Hematopoietic multipotent progenitor cell treated with erythropoietin and hydrocortisone succinate and interleukin-3 and kit ligand, for 6 days (in vitro differentiated cells): Measurements from ENCODE around the gene HTT.
A peak's percentile ranks its signal among the peaks of the same experiment; 100 is the strongest.

Experiments
- DNase-seq: peaks from one replicate; pipeline ENCODE4 v3.0.0-alpha.2; 2015

HTT gene

DNA sequence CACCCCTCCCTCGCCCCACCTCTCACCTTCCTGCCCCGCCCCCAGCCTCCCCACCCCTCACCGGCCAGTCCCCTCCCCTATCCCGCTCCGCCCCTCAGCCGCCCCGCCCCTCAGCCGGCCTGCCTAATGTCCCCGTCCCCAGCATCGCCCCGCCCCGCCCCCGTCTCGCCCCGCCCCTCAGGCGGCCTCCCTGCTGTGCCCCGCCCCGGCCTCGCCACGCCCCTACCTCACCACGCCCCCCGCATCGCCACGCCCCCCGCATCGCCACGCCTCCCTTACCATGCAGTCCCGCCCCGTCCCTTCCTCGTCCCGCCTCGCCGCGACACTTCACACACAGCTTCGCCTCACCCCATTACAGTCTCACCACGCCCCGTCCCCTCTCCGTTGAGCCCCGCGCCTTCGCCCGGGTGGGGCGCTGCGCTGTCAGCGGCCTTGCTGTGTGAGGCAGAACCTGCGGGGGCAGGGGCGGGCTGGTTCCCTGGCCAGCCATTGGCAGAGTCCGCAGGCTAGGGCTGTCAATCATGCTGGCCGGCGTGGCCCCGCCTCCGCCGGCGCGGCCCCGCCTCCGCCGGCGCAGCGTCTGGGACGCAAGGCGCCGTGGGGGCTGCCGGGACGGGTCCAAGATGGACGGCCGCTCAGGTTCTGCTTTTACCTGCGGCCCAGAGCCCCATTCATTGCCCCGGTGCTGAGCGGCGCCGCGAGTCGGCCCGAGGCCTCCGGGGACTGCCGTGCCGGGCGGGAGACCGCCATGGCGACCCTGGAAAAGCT is at the start of gene HTT, which contains the start of gene HTT-AS:
Gene HTT (plus strand): TSS at position 604 of the 768 bp plus-strand sequence. CDS start 145 bp downstream, at position 749.
Gene HTT-AS (minus strand): TSS at position 461 of the 768 bp plus-strand sequence.
- peak; percentile 95 for DNase-seq

DNA sequence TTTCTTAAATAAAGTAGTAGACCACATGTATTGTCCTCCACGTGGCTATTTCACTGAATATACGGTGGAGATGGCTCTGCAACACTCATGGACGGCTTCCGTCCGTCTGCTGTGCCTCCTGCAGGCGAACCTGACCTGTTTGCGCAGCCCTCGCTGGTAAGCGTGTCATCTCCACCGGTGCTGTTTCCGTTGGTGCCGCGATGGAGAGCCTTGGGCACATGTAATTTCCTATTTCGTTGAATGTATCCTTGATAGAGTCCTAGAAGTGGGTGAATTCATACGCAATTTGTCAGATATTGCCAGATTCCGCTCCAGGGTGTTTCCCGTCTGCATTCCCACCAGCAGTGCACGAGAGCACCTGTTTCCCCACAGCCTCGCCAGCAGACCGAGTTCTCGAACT is 48.6 kb upstream of the HTT start:
- DNase-seq, result no peak

DNA sequence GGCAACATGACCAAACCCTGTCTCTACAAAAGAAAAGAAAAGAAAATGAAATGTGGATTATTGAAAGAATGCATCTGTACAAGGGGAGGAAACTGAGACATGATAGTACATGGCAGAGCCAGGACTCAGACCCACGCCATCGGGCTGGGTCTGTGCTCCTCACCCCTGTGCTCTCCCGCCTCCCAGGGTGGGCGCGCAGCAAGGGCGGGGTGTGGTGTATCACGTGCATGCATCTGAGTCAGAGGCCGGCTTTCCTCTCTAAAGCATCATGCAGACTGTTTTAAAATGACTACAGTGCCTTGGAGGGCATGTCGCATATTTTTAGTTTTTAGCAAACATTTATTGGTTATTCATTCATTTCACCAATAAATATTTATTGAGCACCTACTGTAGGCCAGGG is 47.9 kb upstream of the HTT start:
- DNase-seq, result peak; percentile 34

DNA sequence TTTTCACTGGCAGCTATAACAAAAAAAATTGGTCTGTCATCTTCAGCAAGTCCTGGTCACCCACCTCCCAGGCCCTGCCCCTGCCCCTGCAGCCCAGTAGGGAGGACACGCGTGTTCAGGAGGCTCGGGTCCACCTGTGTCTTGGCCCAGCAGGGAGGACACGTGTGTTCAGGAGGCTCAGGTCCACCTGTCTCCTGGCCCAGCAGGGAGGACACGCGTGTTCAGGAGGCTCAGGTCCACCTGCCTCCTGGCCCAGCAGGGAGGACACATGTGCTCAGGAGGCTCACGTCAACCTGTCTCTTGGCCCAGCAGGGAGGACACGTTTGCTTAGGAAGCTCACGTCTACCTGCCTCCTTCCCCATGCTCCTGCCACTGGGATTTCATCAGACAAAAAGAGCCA is 45.0 kb upstream of the HTT start:
- DNase-seq, result no peak

DNA sequence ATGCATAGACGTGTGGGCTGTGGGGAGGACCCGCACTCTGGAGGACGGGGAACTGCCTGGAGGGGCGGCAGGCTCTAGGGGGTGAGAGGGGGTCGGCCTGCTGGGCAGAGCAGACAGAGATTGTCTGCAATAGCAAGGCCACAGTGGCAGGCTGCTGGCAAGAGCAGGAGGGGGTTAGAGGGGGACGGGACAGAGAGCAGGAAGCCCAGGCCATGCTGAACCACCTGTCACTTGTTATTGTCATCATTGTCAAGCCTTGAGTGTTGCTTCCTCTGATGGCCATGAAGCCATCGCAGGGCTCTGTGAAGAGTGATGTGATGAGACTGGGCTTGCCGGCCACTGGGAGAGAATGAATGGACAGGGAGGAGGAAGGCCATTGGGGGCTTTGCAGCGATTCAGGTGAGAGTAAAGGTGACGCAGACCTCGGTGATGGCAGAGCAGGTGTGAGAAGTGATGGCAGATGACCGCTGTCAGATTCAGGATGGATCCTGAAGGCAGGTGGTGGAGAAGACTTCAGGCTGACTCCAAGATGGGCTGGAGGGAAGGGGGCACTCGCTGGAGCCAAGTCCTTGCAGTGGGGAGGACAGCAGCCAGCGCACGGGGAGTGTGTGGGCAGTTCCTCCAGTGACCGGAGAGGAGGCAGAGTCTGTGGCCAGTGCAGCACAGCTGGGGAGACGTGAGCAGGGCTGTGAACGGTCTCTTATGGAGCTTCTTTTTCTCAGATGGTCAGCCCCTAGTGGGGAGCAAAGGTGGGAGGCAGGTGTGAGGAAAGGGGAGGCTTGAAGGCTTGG is 43.7 kb upstream of the HTT start:
- DNase-seq, result no peak

DNA sequence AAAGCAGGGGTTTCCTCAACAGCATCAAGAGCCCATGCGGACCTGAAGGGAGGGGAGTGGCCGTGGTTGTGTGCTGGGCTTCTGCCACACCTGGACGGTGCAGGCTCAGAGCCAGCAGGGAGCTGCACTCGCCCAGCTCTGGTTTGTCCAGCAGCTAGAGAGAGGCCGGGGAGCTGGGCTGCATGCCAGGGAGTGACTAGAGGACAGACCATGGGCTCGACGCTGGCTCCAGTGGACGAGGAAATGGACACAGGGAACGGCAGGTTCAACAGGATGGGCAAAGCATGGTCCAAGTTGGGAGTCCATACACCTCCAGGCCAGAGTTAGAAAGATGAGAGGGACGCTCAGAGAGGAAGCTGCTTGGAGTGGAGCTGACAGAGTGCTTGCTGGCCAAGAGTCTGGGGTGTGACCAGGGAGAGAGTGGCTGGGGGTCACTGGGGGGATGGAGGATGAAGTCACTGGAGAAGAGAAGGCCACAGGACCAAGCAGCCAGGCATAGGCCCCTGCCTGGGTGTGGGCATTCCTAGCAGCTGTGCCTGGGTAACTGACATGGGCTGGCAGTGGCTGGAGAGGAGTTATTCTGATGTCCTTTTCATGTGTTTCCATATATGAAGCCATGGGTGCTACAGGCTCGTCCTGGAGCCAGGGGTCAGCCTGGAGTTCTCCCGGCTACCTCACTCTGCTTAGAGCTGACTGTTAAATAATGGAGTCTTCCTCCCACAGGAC is 43.0 kb upstream of the HTT start:
- no peak for DNase-seq

DNA sequence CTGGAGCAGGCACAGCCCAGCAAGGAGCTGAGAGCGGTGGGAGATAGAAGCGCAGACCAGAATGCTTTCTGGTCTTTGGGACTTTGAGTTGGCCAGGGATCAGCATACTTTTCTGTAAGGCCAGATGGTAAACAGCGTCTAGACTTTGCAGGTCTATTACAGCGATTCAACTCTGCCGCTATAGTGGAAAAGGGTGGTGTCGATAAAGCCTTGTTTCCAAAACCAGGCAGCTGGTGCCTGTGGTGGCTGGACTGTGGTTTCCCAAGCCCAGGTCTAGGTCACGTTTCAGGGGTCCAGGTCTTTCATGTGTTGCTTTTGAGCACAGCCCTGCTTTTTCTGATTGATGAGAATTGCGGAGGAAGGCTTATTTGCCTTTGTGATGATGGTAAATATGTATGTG is 40.2 kb upstream of the HTT start:
- DNase-seq, result no peak

DNA sequence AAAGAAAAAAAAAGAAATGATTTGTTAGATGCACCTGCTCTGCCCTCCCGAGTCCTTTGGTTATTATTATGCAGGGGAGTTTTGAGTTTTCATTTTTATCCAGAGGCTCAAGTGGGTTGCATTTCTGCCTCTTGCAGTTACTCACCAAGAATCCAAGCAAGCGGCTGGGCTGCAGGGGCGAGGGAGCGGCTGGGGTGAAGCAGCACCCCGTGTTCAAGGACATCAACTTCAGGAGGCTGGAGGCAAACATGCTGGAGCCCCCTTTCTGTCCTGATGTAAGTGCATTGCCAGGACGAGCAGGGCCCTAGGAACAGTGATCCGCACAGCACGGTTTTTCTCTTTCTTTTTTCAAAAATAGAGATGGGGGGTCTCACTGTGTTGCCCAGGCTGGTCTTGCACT is 39.2 kb upstream of the HTT start:
- no peak for DNase-seq

DNA sequence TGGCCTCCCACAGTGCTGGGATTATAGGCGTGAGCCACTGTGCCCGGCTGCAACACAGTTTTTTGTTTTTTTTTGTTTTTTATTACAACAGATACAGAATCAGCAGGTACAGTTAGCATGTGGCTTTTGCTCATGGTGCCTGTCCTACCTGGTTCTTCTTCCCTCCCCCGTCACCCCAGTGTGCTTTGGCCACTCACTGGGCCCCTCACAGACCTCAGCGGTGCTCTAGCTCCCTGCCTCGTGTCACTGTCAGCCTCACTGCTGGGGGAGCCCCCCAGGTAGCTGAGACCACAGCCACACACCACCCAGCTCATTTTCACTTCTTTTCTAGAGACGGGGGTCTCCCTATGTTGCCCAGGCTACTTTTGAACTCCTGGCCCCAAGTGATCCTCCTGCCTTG is 38.8 kb upstream of the HTT start:
- no peak for DNase-seq

DNA sequence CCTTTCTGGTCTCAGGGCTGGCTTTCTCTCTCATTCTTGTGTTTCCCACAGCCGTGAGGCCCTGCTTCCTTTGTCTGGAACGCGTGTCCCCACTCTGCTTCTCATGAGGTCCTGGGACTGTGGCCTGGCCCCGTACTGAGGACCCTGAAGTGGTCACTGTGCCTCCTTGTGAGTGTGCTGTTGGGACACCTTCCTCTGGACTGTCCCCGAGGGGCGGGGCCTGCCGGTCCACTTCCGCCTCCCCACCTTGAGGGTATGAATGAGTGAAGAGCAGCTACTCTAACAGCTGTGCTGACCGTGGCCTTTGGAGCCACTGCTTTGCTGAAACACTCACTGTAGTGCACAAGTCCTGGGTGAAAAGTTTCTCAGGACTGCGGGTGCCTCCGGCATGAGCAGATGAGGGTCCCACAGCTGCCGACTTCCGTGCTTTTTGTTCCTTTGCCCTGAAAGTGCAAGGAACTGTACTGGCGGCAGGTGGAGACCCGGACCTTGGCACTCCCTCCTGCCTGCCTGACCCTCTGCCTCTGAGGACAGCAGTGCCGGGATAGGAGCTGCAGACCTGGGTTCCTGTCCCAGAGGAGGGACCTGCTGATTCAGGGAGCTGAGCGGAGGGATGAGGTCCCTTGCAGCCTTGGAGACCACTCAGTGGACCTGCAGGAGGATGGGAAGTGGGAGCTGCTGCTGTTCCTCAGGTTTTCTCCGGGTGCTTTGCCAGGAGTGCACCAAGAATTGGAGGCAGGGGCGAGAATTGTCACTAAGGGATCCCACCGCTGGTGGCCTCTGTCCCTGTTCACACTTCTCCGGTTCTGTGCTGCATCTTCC is 38.1 kb upstream of the HTT start:
- DNase-seq, result no peak

DNA sequence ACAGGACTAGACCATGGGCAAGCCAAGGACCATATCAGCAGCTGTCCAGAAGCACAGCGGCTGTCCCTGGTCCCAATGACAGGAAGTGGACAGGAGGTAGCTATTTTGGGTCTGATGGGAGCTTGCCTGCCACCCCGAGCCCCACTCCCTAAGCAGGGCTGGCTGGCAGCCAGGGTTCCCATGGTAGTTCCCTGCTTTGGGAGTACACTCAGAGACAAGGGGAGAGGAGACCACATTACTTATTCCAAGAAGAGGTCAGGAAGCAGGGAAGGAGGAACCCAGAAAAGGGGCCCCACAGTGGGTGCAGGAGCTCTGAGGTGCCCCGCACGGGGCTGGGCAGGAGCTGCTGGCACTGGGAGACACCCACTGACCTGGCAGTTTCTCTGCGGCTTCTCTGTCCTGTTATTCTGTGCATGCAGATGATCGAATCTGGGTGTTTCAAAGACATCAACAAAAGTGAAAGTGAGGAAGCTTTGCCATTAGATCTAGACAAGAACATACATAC is 36.5 kb upstream of the HTT start:
- DNase-seq, result peak; percentile 67

DNA sequence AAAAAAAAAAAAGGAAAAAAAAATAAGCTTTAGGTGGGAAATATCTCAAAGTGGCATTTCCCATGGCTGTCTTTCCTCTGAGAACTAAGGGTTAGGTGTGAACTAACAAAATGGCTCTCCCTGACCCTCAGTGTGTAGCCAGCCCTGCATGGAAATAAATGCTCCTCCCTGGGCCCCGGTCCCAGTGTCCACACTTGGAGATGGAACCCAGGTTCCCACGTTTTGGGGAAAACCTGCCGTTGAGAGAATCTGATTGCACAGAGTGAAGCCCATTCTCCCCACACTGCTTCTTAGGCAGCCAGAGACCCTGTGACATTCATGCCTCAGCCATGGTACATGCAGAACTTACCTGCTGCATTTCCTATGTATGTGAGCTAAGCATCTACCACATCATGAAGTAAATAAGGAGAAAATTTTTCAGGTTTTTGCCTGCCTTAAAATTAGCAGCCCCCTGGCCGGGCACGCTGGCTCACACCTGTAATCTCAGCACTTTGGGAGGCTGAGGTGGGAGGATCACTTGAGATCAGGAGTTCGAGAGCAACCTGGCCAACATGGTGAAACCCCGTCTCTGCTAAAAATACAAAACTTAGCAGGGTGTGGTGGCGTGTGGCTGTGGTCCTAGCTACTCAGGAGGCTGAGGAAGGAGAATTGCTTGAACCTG is 34.6 kb upstream of the HTT start:
- no peak for DNase-seq

DNA sequence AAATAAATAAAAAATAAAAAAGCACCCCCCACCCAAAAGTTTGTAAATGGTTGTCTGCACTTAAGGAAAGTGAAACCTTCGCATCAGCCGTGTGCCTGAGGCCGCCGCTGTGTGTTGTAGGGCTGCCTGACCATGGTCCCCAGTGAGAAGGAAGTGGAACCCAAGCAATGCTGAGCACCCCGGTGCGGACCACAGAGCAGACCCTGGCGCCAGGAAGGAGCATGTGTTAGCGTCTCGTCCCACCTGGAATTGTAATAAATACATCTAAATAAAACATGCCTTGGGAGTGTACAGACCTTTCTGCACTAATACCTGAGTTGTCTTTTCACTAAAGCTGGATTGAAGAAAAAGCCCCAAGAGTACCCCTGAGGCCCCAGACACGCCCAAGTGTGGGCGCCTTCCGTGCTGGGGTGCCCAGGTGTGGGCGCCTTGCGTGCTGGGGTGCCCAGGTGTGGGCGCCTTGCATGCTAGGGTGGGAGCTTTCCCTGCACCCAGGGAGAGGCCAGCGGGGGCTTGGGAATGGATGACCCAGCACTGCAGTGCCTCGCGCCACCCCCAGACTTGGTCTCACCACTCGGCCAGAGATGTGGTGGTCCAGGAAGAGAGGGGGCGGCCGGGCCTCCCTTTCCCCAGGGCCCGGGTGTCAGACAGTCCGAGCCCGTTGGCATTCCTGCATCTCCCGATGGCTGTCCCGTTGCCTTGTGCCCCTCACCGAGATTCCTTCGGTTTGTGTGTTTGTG is 33.9 kb upstream of the HTT start:
- DNase-seq, result no peak

DNA sequence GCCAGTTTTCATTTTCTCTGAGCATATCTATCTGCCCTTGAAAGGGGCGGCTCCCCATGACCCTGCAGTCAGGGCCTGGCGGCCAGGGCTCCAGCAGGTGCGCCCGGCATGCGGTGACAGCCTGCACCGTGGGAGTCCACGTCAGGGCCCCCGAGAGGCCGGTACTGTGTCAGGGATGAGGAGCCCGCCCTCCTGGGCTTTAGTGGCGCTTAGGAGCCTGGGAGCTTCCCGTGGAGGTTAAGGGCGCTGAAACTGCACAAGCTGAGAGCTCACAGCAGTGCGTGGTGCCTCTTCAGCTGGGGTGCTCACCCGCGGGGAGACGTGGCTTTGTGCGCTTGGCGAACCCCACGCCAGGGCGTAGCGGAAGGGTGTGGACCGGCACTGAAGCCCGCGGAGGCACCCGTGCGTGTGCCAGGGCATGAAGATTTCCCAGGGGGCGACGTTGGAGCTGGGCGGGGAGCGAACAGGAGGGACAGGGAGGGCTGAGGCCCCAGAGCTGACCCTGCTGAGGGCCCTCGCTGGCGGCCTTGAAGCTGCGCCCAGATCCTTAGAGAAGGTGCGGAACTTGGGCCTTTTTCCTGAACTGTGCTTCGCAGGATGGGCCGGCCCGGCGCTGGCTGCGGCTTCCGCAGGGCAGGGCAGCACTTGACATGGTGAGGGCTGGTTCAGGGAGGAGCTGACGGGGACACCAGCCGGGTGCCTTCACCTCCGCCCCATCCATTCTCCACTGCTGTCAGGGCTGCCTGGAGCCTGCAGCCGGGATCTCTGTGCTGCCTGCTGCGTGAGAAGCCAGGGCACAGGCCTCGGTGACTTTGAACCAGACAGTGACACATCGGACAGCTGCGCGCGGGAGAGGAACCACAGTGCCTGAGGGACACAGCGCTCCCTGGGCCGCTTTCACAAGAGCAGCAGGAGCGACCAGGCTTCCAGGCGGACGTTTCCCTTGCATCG is 33.0 kb upstream of the HTT start:
- peak; percentile 61 for DNase-seq

DNA sequence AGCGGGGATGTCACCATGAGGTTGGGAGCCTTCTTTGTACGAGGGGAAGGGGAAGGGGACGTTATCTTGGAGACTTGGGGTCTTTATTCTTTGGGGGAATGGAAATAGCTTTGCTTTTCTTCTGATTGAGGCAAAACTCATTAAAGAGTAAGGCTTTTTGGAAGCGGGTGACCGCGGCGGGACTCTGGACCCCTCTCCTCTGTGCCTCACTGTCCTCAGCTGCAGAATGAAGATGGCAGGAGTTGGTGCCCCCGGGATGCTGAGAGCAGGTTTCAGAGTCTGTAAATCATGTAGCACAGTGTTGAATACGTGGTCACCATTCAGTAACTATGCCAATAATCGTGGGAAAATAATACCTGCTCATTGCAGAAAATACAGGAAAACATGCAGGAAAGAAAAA is 32.3 kb upstream of the HTT start:
- no peak for DNase-seq

DNA sequence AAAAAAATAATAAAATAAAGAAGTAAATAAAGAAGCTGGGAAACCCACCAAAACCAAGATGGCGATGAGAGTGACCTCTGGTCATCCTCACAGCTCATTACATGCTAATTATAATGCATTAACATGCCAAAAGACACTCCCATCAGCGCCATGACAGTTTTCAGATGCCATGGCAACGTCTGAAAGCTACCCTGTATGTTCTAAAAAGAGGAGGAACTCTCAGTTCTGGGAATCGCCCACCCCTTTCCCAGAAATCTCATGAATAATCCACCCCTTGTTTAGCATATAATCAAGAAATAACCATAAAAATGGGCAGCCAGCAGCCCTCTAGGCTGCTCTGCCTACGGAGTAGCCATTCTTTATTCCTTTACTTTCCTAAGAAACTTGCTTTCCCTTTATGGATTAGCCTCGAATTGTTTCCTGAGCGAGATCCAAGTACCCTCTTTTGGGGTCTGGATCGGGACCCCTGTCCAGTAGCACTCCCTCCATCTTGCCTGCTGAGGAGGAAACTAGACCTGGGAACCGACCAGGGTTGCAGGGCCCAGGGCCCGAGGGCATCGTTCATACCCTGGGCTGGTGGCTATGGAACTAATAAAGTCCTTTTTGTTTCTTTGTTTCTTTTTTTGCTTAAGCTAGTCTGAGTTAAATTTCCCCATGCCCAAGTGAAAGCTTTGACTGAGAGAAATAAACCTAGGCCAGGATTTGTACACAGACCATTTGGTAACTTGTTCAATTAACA is 31.0 kb upstream of the HTT start:
- DNase-seq, result no peak

DNA sequence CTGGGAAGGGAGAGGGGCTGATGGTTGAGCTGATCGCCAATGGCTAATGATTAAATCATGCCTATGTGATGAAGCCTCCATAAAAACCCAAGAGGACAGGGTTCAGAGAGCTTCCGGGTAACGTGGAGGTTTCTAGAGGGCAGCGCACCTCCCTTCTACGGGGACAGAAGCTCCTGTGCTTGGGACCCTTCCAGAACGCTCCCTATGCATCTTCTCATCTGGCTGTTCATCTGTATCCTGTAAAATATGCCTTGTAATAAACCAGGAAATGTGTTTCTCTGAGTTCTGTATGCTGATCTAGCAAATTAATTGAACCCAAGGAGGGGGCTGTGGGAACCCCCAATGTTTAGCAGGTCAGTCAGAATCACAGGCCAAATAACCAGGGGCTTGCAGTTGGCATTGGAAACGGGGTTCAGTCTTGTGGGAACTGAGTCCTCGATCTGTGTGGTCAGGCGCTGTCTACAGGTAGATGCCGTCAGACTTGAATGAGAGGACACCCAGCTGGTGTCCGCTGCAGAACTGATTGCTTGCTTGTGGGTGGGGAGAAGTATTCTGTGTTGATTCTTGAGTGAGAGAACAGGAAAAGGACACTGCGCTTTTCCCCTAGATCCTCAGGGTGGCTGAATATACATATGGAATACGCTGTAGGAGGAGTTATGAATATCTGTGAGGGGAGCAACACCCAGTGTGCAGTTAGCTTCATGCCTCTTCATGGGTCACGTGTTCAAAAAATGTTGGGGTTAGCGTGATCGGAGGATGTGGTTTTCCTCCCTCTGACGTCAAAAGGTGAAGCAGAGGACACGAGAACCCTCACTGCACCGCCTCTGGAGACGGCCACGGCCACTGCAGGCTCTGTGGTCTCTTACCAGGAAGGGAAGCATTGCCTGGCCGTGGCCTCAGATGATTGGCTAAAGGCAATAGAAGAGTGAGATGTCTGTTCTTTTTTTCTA is 29.3 kb upstream of the HTT start:
- DNase-seq, result peak; percentile 73

DNA sequence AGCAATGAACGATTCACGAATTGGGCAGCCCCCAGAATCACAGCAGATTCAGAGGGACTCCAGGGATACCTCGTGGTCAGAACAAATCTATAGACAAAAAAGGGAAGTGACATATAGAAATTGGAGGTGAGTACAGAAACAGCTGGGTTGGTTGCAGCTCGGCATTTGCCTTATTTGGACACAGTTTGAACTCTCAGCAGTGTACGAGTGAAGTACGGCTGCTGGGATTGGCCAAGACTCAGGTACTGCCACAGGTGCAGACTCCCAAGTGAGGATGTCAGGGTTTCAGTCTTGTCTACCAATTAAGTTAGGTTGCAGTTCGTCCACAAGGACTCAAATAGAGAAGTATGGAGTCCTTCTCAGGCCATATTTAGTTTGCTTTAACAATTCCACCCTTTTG is 28.3 kb upstream of the HTT start:
- DNase-seq, result no peak
